ENCODE data around the gene TMEM156. TPM values are rescaled to one million over a fixed set of nuclear protein-coding genes. Genes with fewer than 3 reads are reported as not detected.

Gene TMEM156
- total RNA-seq, 3 donors from 2014 or later = 0.32 to 7.5 (median 1.0) TPM

- no peaks in the 10 kb centered on the region for H3K27me3 ChIP-seq
- no peaks in the 10 kb centered on the region for H3K9me3 ChIP-seq
- no peak overlapping the region for H3K27ac ChIP-seq
- intact Hi-C loops (cut with DNase I; ENCODE audit: low total_unique reads) = no loop called here
- DNase-seq (ENCODE audit: low spot score in 2 of 2) = no peak
- peaks cover 5% of the 10 kb centered on the region for H3K36me3 ChIP-seq
- no peak for TF ChIP-seq CTCF (IDR thresholded peaks at IDR 0.05)
- no peak for TF ChIP-seq POLR2AphosphoS5 (IDR thresholded peaks at IDR 0.05)
- no peak for TF ChIP-seq POLR2A (IDR thresholded peaks at IDR 0.05)
- no peak overlapping the region for H3K4me3 ChIP-seq
- no peaks in the 10 kb centered on the region for H3K4me1 ChIP-seq
Measured at GRCh38 chr4:38920677-38921076, 111.5 kb downstream of the TMEM156 start.

GRCh38 chr4:38920186-38920585 lies 112.0 kb downstream of the TMEM156 start:
- no peak overlapping the region for H3K4me3 ChIP-seq
- intact Hi-C loops (cut with DNase I; ENCODE audit: low total_unique reads) = no loop called here
- TF ChIP-seq POLR2AphosphoS5 (IDR thresholded peaks at IDR 0.05) = no peak
- no peaks in the 10 kb centered on the region for H3K4me1 ChIP-seq
- no peak overlapping the region for H3K27ac ChIP-seq
- H3K36me3 ChIP-seq = peaks cover 5% of the 10 kb centered on the region
- no peaks in the 10 kb centered on the region for H3K27me3 ChIP-seq
- H3K9me3 ChIP-seq = no peaks in the 10 kb centered on the region
- no peak for DNase-seq (ENCODE audit: low spot score in 2 of 2)

- H3K27me3 ChIP-seq = no peaks in the 10 kb centered on the region
- no peaks in the 10 kb centered on the region for H3K4me1 ChIP-seq
- H3K4me3 ChIP-seq = no peak overlapping the region
- DNase-seq (ENCODE audit: low spot score in 2 of 2) = no peak
- TF ChIP-seq POLR2AphosphoS5 (IDR thresholded peaks at IDR 0.05) = no peak
- no peak for TF ChIP-seq CTCF (IDR thresholded peaks at IDR 0.05)
- TF ChIP-seq POLR2A (IDR thresholded peaks at IDR 0.05) = no peak
- H3K9me3 ChIP-seq = no peaks in the 10 kb centered on the region
- peaks cover 5% of the 10 kb centered on the region for H3K36me3 ChIP-seq
- H3K27ac ChIP-seq = no peak overlapping the region
- intact Hi-C loops (cut with DNase I; ENCODE audit: low total_unique reads) = loop anchor here (10.0 kb wide), 1 partner anchor 215 kb away; no protein-coding TSS in a partner anchor
Measured at GRCh38 chr4:38919494-38919893, 112.7 kb downstream of the TMEM156 start.

GRCh38 chr4:38917481-38918025 lies 114.7 kb downstream of the TMEM156 start:
- Histone ChIP-seq H3K4me1 (no peaks in the 10 kb centered on the region), H3K9me3 (no peaks in the 10 kb centered on the region), H3K27ac (no peak overlapping the region), H3K27me3 (no peaks in the 10 kb centered on the region), H3K36me3 (peaks cover 5% of the 10 kb centered on the region), H3K4me3 (no peak overlapping the region)
- no peak for TF ChIP-seq CTCF (IDR thresholded peaks at IDR 0.05)
- no peak for TF ChIP-seq POLR2A (IDR thresholded peaks at IDR 0.05)
- no peak for TF ChIP-seq POLR2AphosphoS5 (IDR thresholded peaks at IDR 0.05)
- DNase-seq (ENCODE audit: low spot score in 2 of 2) = no peak
- intact Hi-C loops (cut with DNase I; ENCODE audit: low total_unique reads) = loop anchor here (10.0 kb wide), 1 partner anchor 217 kb away; no protein-coding TSS in a partner anchor

Other genes starting within 250 kb of the TMEM156 start
- gene TLR10, start 249.4 kb downstream of the TMEM156 start, total RNA-seq = 1 to 10 TPM in 2 of 3 donors, under 1 TPM in 1; 0.48 to 1.3 (median 1.3) TPM
- 10 to 100 TPM; 13.1 to 39.7 (median 18.7) TPM for gene TLR1, start 227.6 kb downstream of the TMEM156 start, total RNA-seq
- 1 to 10 TPM; 5.2 to 7.6 (median 5.3) TPM for gene TLR6, start 175.6 kb downstream of the TMEM156 start, total RNA-seq
- gene FAM114A1, start 164.6 kb downstream of the TMEM156 start, total RNA-seq = 100 to 1,000 TPM in 1 of 3 donors, 10 to 100 TPM in 2; 74.6 to 109 (median 85.9) TPM
- gene KLHL5, start 29.8 kb upstream of the TMEM156 start, total RNA-seq = 10 to 100 TPM; 23.0 to 54.9 (median 54.7) TPM
- 10 to 100 TPM; 65.6 to 75.8 (median 66.5) TPM for gene WDR19, start 150.1 kb upstream of the TMEM156 start, total RNA-seq

All from breast epithelium (tissue), 4 donors.